NCI-H345 (cell line): ENCODE measurements around the gene NUP205.

ENCODE experiments used
- DNase-seq: peaks from one replicate; lab custom pipeline; 2025; lab: John Stamatoyannopoulos, UW

The NUP205 gene

DNA sequence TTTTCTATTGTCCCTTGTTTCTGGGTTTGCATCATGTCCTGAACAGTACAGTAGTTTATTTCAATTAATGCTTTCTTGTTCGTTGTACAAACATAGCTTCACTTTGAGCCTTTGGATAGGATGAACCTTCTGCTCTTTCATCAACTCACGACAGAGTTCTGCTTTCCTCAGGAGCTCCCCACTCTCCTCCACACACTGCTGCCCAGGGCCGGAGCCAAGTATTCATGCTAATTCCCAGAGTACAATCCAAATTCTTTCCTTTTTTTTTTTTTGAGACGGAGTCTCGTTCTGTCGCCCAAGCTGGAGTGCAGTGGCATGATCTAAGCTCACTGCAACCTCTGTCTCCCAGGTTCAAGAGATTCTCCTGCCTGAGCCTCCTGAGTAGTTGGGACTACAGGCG, 7.5 kb upstream of the NUP205 start:
- no peak for DNase-seq

DNA sequence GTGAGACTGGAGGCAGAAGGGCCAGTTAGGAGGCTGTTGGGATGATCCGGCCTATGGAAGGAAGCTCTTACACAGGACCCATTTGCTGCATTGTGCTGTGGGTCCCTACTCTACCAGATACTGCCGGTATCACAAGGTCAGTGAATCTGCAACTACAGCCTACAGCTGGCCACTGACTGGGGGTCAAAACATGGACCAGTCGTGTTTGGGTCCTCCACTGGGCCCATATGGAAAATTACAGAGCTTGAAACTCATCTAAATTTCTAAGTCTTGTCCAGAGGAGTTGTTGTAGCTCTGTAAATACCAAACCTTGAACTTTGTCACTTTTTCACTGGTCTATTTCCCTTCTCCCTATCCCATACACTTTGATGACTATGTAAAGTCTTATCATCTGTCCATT, 5.6 kb upstream of the NUP205 start:
- DNase-seq, result no peak

DNA sequence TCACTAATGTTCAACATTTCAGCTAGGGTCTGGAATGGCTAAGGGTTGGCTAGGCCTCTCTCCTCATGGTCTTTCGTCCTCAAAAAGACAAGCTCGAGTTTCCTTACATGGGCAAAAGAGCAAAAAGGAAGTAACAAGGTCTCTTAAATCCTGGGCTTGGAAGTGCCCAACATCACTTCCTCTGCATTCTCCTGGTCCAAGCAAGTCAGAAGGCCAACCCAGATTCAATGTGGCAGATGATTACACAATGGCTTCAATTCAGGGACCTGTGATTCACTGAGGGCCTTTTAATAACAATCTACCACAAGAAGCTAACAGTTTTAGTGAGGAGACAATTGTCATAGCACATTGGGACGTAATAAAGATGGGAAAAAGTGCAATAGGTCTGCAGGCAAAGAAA, 4.4 kb upstream of the NUP205 start:
- DNase-seq, result no peak

DNA sequence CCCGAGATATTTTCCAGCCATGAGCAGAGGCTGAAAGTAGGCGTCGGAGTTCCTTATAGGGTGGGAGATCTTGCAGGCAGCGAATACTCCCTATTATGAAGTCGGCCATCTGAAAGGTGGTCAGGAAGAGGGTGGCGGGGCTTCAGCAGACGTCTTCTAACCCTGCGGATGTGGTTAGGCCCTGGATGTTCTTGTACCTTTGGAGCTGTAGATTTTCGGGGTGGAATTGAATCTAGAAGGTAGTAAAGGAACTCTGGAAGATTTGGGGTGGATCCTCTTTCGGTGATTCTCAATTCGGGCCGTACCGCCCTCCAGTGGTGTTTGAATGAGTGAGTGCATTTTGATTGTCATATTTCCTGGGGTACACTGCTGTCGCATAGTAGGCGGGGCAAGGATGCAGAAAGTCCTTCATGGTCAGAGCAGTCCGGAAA, 635 bp downstream of the NUP205 start:
- DNase-seq, result peak; percentile 66

DNA sequence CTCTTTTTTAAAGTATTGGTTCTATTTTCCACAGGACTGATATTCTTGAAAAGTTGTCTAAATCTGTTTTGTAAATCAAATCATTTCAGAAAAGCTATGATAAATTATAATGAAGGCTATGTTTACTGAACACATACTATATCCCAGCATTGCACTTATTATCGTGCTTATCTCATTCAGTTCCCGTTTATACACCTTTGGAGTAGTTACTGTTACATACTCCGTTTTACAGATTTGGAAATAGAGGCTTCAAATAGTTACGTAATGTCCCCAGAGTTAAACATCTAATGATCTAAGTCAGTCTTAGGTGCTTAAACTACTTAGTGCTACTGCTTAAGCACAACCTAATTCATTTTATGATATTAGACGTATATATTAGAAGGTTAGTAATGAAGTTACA, 1.2 kb downstream of the NUP205 start:
- no peak for DNase-seq

DNA sequence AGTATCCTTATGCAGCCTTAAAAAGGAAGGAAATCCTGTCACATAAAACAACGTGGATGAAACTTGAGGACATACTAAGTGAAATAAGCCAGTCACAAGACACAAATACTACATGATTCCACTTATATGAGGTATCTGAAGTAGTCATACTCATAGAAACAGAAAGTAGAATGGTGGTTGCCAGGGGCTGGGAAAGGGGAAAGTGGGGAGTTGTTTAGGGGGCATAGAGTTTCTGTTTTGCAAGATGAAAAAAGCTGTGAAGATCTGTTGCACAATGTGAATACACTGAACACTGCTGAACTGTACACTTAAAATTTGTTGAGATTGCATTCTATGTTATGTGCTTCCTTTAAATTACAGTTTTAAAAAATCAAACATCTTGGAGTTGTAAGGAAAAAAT, 2.9 kb downstream of the NUP205 start:
- DNase-seq, result no peak

DNA sequence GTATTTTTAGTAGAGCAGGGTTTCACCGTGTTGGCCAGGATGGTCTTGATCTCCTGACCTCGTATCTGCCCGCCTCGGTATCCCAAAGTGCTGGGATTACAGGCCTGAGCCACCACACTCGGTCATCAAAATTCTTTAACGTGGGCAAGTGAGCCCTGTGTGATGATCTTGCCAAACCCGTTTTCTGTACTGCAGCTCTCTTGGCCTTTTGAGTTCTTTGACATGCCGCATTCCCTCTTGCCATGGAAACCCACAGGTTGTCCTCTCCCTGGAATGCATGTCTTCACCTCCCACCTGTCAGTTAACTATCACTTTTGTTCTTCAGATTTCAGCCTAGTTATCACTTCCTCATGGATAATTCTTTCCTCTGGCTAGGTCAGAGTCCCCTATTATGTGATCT, 5.0 kb downstream of the NUP205 start:
- DNase-seq, result no peak

DNA sequence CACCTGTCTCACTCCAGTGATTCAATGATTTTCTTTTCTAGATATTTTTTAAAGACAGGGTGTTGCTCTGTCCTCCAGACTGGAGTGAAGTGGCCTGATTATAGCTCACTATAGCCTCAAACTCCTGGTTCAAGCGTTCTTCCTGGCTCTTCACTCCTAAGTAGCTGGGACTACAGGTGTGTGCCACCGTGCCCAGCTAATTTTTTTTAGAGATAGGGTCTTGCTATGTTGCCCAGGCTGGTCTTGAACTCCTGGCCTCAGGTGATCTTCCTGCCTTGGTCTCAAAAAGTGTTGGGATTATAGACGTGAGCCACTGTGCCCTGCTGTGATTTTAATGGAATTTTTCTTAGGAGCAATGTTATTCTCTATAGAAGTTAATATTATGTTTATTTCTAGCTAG, 14.1 kb downstream of the NUP205 start:
- no peak for DNase-seq

DNA sequence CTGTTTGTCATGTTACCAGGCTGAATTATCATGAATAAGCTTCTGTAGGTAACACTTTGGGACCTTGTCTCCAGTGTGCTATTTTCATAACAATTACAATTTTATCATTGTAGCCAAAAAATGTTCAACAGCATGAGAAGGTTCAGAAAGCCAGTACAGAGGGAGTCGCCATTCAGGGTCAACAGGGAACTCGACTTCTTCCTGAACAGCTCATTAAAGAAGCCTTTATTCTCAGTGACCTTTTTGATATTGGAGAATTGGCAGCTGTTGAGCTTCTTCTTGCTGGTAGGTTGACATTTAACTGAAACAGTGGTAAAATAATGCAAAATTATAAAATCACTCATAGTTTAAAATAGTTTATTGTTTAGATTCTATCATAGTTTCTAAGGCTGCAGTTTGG, 15.8 kb downstream of the NUP205 start:
- DNase-seq, result no peak

DNA sequence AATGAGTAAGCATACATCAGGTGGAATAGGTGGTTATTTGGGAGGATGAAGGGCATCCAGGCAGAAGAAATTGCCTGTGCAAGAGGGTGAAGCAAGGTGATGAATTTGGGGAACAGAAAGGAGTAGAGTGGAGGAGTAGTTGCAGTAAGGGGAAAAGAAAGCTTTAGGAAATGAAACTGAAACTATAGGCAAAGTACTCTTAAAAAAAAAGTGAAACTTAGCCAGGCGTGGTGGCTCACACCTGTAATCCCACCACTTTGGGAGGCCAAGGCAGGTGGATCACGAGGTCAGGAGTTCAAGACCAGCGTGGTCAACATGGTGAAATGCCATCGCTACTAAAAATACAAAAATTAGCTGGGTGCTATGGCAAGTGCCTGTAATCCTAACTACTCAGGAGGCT, 17.6 kb downstream of the NUP205 start:
- DNase-seq, result no peak

DNA sequence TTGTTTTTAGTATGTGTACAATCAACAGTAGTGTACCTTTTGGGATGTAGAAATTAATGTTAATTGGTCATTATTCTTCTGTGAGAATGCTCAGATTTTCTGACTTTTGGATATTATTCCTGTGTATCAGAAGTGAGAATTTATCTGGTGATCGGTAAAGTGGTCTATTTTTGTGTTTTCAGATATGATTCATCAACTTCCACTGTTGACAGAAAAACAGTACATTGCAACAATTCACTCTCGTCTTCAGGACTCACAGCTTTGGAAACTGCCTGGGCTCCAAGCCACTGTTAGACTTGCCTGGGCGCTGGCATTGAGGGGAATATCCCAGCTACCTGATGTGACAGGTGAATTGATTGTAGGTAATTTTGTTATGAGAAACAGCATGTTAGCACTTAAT, 20.9 kb downstream of the NUP205 start:
- no peak for DNase-seq

DNA sequence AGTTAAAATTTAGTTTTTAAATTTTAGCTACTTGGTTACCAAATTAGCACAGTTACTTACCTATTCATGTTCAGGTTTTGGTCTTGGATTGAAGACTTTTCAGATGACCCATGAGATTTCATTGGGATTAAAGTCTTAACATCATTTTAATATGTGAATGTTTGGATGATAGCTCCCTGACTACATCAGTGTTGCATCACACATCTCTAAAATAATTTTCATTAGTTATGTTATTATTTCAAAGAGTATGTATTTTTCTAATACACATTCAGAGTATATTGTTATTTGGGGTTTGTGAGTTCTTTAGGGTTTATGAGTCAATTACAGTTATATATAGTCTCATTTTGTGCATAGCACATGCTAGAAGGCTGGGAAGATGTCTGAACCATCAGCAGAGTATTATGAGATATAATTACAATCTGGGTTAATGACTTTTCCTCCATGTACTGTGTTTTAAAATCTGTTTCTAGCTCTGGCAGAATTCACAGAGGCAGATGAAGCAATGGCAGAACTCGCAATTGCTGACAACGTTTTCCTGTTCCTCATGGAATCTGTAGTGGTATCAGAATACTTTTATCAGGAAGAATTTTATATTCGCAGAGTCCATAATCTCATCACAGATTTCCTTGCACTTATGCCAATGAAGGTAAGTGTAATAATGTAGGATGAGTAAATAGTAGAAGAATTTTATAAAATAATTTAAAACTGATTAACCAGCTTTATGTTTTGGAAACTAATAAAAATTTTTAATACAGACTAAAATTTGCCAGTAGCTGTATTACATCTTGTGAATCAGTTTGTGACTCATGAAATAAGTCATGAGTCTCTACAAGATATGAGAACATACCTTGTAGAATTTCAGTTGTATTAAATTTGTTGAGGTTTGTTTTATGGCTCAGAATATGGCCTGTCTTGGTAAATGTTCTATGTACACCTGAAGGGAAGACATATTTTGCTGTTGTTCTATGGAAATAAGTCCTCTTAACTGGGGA, 26.9 kb downstream of the NUP205 start:
- no peak for DNase-seq

DNA sequence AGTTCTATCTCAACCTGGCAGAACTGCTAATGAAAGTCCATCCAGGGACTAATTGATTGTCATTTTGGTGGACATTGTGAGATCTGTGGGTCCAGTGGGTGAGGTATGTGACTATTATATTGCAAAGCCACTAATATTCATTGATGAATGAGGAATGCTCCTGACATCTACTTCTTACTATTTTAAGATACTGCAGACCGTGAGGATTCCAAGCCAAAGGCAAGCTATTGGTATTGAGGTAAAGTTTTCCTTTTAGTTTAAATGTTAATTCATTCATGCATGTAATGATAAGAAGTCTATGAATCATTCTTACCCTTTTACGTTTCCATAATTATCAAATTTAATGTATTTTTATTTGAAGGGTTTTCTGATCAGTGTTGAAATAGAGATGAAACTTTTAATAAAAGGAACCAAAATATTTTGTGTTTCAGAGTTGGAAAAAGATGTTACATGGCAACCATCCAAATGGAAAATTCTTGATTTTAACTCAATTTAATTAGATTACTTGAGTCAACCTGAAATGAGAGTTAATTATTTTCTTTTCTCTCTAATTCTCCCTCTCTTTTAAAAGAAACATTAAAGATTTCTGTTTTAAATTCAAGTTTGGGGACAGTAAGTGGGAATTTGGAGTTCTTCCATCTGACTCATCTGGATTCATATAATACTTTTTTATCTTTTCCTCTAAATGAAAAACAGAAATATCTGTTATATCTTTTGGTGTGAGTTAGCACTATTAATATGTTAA, 39.6 kb downstream of the NUP205 start:
- no peak for DNase-seq

DNA sequence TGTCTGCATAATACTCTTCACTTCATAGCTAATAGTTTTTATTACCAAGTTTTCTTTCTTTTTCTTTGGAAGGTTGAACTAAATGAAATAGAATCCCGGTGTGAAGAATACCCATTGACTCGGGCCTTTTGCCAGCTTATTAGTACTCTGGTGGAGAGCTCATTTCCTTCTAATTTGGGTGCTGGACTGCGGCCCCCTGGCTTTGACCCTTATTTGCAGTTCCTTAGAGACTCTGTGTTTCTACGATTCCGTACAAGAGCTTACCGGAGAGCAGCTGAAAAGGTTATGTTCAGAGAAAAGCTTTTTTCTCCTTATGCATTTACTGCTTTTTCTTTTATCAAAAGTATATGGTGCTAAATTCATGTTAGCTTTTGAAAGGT, 40.2 kb downstream of the NUP205 start:
- no peak for DNase-seq

DNA sequence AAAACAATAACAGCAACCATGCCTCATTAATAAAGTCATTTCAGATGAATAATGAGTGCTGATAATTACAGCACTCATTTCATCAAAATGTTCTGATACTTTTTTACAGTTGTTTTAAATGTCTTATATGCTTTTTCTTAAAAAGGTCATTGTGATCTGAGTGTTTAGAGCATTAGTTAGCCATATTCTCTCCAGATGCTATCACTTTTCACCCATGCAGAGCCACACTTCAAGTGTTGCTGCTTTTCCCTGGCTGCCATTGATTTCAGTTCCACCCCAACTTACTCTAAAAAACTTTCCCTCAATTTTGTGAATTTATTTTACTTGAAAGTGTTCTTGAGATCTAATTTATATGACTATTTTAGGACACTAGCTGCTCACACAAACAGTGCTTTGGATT, 41.8 kb downstream of the NUP205 start:
- DNase-seq, result no peak

DNA sequence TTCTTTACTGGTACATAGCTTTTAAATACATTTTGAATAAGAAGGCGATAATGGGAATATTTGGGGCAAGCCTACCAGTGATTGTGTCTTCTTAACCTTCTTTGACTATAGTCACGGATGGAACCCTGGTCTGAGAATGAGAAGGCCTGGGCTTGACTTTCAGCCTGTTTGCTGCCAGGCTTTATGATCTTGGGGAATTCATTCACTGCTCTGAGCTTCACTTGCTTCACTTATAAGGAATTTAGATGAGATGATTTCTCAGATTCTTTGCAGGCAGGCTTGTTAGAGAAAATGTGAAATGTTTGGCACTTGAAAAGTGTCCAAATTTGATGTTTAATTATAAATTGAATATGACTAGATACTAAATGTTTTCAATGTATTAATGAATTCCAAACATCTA, 42.5 kb downstream of the NUP205 start:
- no peak for DNase-seq

DNA sequence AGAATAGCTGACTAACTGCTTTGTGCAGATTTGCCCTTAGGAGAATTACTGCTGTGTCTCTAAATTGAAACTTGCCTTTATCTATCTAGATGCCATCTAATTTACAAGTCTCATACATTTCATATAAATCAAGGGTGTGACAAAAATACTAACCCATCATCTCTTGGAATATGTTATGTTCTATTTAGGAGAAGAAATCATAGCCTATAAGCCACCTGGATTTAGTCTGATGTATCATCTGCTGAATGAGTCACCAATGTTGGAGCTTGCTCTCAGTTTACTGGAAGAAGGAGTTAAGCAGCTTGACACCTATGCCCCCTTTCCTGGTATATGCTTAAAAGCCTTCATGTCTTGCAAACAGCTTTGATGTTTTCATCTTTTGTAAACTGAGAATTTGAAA, 43.5 kb downstream of the NUP205 start:
- DNase-seq, result no peak

DNA sequence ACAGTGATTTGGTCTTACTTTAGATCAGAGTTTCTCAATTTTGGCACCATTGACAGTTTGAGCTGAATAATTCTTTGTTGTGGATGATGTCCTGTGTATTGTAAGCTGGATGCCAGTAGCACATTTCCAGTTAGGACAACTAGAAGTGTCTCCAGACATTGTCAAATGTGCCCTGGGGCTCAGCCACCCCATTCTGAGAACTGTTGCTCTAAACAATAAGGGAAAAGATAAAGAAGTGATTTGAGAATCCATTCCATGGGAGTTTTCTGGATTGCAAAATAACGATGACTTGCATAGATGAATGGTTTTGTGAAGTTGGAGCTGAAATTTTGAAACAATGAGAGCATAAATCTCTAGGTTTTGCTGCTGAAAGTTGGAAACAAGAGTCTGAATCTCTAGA, 44.6 kb downstream of the NUP205 start:
- no peak for DNase-seq

DNA sequence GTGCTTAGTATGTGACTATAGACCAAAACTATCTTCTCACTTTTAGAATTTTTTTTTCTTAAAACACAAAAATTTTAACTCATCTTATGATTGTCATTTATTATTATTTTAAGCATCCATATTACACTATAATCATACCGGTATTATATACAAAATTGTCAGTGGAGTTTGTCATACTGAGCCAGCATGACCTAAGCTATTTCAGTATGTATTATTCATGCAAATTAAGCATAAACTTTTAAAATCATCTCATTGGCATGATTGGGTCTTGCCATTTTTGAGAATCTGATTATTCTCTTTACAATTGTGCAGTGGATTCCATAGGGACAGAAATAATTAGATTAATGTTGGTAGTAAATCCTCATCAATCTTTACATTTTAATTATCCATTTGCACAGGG, 58.4 kb downstream of the NUP205 start:
- DNase-seq, result no peak

DNA sequence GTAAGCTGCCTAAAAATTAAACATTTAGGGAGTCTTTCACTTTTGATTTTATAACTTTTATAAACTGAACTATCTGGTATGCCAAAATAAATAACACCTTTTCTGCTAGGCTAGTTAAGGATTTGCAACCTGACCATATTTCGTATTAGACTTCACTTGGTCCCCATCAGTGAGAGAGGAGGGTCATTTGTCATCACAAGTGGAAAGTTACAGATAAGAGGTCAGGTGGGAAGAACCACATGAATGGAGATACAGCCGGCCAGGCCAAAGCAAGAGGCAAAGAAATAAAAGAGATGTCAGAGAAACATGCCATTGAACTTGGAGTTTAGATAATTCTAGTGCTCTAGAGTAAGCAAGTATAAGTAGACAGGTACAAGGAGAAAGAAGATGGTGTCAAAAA, 60.1 kb downstream of the NUP205 start:
- no peak for DNase-seq

DNA sequence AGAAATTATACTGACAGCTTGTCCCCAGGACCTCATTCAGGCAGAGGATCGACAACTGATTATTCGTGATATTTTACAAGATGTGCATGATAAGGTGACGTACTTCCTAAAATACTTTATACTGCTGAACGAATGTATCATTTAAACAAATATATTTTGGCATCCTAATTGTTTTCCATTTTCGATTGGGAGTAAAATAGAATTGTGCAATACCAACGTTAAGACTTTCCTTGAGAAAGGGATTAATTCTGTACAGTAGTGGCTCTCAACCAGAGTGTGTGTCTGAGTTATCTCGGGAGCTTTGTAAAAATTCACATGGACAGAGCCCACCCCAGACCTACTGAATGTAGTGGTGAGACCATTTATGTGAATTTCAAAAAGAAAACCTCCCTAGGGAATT, 60.8 kb downstream of the NUP205 start:
- DNase-seq, result no peak

DNA sequence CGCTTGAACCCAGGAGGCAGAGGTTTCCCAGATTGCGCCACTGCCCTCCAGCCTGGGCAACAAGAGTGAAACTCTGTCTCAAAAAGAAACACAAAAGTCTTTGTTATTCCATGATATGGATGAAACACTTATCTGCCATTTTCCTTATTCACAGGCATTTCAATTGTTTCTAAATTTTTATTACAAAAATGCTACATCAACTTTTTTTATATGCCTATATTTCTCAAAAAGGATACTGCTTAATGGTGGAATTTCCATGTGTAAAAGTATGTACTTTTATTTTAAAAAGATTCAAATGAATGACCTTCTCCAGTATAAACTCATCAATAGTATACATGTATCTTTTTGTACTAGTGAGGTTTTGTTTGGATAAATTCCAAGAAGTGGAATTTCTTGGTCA, 62.7 kb downstream of the NUP205 start:
- no peak for DNase-seq
